ENCODE data around the gene NTM.

- TF ChIP-seq, protein P1, sequence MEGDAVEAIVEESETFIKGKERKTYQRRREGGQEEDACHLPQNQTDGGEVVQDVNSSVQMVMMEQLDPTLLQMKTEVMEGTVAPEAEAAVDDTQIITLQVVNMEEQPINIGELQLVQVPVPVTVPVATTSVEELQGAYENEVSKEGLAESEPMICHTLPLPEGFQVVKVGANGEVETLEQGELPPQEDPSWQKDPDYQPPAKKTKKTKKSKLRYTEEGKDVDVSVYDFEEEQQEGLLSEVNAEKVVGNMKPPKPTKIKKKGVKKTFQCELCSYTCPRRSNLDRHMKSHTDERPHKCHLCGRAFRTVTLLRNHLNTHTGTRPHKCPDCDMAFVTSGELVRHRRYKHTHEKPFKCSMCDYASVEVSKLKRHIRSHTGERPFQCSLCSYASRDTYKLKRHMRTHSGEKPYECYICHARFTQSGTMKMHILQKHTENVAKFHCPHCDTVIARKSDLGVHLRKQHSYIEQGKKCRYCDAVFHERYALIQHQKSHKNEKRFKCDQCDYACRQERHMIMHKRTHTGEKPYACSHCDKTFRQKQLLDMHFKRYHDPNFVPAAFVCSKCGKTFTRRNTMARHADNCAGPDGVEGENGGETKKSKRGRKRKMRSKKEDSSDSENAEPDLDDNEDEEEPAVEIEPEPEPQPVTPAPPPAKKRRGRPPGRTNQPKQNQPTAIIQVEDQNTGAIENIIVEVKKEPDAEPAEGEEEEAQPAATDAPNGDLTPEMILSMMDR (IDR thresholded peaks at IDR 0.05) = no peak
- no peak for TF ChIP-seq POLR2A (IDR thresholded peaks at IDR 0.05)
Measured at GRCh38 chr11:131904756-131905155, 534.3 kb downstream of the NTM start.

Data from uterus (tissue), 2 donors.